ENCODE results near the gene DCDC2B. TPM values are rescaled to one million over a fixed set of nuclear protein-coding genes. Genes with fewer than 3 reads are reported as not detected.
"Not testable (repeated sequence)": the region's sequence is repeated elsewhere in the genome, so short reads cannot be mapped to it uniquely, and the experiment has no call there.

DCDC2B gene
- not detected for total RNA-seq

DNA sequence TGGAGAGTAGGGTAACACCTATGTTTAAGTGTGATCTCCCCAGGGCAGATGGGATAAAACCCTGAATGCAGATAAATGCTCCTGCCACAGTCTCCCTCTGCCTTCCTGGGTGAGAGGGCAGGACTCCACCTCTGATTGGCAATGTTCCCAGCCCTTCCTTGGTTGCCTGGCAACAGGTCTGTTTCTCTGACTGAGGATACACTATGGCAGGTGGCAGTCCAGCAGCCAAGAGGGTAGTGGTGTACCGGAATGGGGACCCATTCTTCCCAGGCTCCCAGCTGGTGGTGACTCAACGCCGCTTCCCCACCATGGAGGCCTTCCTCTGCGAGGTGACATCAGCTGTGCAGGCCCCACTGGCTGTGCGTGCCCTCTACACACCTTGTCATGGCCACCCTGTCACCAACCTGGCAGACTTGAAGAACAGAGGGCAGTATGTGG, at the start of gene DCDC2B:
Gene DCDC2B, plus strand, starts transcription at position 199 of the 438 bp plus-strand sequence. Its CDS starts 5 bp downstream, at position 204.
- peak; percentile 87 for DNase-seq

DNA sequence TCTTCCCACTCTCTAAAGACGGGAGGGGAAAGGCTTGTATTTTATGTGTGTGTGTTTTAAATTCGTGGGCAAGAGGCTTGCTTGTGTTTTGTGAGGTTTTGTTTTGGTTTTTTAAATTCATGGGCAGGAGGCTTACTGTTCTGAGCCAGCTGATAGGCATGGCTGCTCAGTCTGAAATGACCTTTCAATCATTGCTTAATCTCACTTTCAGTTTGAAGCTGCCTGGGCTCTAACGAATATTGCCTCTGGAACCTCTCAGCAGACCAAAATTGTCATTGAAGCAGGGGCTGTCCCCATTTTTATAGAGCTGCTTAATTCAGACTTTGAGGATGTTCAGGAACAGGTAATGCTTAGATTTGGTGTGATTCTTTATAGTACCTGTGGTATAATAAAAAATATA, 49.7 kb upstream of the DCDC2B start:
- DNase-seq: no peak

DNA sequence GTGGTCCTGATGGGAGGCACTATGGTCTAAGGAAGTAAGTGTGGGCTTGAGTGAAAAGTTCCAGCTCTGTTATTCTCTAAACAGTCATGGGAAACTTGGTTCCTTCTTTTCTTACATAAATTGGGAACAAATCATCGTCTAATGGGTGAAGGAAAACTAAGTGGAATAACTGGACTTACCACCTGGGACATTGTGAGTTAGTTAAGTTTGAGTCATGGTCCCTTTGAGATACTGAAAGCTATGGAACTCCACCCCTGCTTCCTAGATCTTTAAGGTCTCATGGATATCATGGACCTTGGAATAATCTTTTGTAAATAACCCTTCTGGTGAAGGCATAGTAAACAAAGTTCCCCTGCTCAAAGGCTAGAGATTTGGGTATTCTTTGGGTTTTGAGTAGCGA, 45.5 kb upstream of the DCDC2B start:
- DNase-seq: no peak

DNA sequence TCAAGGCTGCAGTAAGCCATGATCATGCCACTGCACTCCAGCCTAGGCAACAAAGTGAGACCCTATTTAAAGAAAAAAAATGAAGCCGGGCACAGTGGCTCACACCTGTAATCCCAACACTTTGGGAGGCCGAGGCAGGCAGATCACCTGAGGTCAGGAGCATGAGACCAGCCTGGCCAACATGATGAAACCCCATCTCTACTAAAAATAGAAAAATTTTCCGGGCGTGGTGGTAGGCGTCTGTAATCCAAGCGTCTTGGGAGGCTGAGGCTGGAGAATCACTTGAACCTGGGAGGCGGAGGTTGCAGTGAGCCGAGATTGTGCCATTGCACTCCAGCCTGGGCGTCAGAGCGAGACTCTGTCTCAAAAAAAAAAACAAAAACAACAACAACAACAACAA, 43.3 kb upstream of the DCDC2B start:
- not testable (repeated sequence) for DNase-seq

DNA sequence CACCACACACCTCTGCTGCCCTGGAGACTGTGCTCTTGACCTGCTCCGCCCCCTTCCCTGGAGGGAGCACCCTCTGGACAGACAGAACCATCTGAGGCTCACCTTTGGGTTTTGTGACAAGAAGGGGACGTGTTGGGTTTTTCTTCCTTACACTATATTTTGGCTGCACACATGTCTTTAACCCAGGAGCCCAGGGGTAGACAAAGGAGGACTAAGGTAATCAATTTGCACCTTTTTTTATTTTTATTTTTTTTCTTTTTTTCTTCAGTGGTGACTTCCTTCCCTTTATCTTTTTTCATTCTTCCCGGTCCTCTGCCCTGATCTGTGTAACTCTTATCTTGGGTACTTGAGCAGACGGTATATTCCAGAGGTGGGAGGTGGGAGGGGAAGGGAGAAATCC, 37.9 kb upstream of the DCDC2B start:
- no peak for DNase-seq

DNA sequence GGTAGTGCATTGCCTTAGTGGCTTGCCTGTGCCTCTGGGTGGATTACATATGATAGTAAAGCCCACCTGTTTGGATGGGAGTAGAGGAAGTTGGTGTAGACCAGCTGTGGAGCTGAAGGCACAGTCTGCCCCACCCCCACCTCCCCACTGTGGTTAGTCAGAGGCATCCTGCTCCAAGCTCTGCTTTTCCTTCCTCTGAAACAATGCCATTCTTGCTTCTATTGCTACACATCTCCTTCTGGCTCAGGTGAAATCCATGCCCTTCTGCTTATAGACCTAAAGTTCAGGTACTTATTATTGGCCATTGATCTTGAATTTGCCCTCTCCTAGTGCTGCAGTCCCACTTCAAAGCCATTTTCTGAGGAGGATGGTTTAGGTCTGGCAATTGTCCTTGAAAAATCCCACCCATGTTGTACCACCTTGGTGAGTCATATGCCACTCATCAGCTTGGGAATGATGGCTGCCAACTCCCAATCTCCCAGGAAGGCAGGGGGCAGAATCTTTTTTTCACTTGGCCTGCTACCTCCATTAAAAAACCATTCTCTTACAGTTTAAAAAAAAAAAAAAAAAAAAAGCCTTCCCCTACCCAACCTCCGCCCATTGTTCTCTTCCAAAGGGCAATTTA, 36.2 kb upstream of the DCDC2B start:
- DNase-seq: no peak

DNA sequence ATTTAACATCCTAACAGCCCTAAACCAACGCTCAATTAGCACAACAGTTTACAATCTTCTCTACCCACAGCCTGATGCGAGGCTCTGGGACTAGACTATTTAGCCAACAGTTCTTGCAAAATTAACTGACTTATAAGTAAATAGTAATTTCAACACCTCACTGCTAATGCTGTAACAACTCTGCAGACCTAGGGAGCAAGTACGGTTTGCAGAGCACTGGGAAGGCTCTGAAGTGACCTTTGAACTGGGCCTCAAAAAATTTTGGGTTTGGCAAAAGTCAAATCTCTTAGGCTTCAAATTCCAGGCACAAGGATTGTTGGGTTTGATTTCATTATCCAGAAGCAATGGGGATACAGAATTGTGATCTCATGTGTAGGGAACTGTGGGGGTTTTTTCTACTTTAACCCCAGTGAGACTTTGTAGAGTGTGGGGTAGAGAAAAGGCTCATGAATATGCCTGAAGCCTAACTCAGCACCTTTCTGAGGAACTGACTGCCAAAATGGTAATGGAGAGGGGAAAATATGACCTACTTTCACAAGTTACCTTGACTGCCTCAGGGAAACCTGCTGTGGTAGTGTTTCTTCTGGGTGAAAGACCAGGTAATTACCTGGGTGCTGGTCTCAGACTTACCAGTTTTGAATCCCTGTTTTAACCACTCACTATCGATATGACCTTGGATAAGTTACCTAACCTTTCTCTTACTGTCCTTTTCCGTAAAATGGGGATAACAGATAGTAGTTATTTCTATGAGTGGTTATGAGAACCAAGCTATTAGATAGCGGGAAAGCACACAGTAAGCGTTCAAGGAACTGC, 30.3 kb upstream of the DCDC2B start:
- DNase-seq: no peak

DNA sequence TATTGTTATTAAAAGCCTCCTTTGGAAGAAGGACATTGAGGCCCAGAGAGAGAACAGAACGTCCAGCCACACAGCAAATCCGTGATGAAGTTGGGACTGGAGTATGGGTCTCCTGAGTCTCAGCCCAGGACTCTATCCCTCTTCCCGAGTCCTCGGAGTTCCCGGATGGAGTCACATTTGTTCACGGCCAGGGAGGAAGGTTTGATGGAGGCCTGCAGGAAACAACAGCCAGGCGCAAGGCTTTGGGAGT, 29.8 kb upstream of the DCDC2B start:
- DNase-seq: no peak

DNA sequence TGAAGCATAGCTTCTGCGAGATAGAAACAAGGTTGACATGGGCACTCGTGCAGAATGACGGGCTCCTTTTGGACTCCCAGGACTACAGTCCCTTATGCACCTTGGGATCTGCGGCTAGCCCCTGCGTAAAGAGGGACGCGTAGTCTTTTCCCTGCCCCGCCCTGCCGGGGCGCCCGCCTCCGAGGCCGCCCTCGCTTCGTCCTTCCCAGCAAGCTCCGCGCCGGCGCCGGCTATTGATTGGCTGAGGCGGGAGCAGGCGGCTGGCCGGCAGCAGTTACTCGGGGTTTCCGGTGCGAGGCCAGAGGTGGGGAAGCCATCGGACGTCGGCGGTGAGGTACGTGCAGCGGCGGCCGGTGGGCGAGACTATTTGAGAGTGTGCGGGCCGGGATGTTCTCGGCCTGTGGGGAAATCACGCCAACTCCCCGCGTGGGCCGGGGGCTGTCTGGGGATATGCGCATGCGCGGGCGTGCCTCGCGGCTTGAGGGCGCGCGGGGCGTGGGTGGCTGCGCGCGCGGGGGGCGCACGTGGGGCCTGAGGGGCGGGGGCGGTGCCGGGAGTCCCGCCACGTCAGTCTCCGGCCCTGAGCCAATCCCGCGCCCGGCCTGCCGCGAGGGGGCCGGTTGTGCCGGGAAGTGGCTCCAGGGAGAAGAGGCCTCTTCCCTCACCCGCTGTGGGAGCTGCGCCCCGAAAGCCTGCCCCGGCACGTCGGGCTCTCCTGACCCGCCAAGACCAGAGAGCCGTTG, 29.3 kb upstream of the DCDC2B start, which contains the start of gene TXLNA:
Gene TXLNA, plus strand, starts transcription at position 233 of the 743 bp plus-strand sequence. CDS start 671 bp downstream, outside the sequence.
- peak; percentile 97 for DNase-seq

DNA sequence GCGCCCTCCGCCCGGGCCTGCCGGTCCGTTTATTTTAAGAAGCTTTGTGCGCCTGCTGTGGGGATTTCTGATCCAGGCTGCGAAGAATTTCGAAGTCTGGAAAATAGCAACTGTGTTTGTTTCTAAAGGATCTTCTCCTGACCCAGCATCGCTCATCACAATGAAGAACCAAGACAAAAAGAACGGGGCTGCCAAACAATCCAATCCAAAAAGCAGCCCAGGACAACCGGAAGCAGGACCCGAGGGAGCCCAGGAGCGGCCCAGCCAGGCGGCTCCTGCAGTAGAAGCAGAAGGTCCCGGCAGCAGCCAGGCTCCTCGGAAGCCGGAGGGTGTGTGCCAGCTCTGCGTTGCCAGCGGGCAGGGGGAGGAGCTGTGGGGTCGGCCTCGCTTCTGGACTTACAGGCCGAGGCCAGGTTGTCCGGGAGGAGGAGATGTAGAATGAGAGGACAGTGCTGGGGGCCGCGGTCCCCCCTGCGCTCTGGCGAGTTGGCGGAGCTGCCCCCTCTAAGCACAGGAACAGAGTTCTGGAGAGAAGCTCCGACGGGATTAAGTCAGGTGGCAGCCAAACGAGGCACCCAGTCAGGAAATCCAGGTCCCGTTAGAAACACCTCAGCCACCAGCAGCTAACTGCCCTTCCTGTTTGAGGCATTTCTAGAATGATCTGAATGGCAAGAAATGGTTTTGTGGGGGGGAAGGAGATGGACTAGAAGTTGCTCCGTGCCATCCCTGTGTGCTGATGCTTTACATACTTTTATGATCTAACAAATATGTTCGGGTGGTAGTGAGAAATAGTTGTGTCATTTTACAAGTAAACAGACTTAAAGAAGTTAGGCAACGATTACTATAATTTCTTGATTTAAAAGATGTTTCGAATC, 28.5 kb upstream of the DCDC2B start:
- DNase-seq: peak; percentile 60

DNA sequence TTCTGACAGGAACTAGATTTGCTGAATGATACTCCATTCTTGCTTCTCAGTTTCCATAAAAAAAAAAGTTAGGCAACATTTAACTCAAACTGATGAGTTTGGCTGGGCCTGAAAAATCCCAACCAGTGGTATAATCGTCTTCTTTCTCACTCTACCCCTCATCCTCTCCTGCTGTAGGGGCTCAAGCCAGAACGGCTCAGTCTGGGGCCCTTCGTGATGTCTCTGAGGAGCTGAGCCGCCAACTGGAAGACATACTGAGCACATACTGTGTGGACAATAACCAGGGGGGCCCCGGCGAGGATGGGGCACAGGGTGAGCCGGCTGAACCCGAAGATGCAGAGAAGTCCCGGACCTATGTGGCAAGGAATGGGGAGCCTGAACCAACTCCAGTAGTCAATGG, 27.8 kb upstream of the DCDC2B start:
- DNase-seq: no peak

DNA sequence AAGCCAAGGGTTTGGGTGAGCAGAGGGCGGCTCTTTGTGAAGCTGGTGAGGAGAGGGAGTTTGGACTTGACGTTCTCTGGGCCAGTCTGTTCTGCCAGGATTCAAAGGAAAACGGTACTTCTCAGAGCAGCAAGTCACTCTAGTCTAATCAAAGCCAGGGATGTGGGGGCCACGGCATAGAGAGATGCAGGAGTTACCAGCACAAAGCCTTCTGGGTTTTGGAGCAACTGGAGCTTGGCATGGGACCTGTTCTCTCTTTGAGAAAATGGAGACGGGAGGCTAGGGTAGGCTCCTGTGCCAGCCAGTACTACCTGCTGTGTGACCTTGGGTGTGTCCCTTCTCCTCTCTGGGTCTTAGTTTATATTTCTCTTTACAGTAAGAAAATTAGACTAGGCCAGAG, 27.3 kb upstream of the DCDC2B start:
- DNase-seq: no peak

DNA sequence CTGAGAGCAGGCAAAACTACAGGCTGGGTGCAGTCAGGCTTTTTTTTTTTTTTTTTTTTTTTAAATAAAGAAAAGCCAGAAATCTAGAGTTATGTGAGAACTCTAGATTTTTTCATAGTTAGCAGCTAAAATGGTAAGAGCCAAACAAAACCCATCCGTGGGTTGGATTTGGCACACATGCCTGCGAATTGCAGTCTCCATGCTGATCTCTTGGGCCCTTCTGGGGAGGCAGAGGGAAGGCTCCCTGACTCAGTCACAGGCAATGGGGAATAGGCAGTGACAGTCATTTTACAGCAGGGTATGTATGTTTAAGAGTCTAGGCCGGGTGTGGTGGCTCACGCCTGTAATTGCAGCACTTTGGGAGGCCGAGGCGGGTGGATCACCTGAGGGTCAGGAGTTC, 26.8 kb upstream of the DCDC2B start:
- no peak for DNase-seq

DNA sequence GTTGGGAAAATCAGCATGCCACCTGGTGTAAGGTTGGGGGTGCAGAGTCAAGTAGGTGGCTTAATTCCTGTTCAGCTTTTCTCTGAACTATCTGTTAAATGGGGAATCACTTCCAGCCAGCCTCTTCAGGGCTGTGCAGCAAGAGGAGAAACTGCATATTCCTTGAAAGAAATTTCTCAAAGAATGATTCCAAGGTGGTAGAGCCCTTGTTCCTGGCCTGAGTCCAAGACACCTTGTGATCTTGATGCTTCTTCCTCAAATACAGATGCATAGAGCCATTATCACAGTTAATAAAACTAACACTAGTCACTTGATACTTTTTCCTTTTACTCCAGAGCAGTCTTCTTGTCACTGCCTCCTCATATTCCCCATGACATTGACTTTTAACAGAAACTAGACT, 24.2 kb upstream of the DCDC2B start:
- no peak for DNase-seq

DNA sequence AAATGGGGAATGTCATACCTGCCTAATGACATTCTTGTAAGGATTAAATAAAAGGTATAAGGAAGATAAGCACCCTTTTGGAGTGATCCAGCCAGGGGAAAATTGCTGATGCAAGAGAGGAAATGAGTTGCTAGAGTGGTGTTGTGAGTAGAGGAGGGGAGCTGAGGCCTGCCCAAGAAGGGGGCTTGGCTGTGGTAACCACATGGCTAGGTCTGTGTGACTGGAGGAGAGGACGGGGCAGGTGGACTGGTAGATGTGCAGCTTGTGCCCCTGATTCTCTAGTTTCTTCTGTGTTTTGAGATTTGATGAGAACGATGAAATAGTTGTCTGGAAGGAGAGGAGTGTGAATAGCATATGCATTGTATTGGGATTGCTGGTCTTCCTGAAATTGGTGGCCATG, 22.8 kb upstream of the DCDC2B start:
- DNase-seq: no peak

DNA sequence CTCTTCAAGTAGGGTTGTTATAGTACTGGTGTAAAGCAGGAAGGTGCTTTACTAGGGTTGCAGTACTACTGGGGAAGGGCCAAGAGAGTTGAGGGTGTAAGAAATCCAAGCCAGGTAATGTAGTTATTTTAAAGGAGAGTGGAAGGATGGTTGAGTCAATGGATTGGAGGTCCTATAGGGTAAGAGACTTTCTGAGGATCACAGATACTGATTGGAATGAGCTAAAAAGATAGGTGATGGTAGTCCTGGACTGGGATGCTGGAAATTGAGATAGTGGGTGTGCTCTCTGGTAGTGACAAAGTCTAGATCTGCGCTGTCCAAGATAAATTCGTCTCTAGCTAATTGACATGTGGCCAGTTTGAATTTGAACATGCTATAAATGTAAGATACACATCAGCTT, 22.4 kb upstream of the DCDC2B start:
- DNase-seq: no peak

DNA sequence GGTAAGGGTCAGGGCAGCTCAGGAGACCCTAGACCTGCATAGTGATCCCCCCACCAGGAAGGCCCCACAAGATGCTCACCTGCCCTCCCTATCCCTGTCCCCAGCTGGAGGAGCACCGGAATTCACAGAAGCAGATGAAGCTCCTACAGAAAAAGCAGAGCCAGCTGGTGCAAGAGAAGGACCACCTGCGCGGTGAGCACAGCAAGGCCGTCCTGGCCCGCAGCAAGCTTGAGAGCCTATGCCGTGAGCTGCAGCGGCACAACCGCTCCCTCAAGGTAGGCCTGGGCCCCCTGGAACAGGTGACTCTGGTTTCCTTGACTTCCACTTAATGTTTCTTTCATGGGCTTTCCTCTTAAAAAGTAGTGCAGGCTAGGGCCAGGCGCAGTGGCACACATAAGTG, 21.0 kb upstream of the DCDC2B start:
- no peak for DNase-seq

DNA sequence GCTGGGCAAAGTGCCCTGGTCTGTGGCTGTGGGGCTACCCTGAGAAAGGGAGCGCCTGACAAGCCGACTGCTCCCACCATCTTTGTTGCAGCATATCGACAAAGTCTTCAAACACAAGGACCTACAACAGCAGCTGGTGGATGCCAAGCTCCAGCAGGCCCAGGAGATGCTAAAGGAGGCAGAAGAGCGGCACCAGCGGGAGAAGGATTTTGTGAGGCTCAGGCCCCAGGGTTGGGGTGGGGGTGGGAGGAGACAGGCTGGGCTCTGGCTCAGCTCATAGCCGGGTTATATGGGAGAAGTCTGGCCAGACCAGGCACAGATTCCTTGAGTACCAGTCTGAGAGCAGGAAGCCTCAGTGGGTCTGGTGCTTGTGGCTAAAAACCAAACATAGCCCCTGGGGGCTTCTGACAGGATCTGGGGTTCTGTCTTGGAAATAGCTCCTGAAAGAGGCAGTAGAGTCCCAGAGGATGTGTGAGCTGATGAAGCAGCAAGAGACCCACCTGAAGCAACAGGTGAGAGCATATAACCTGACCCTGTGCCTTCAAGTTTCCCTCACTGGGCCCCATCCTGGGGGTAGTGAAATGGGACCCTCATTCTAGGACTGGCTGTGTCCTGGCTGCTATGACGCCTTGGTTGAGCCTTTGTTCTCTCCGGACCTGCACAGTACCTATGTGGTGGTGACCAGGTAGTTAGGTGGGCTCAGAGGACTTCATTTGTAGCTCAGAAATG, 16.5 kb upstream of the DCDC2B start:
- DNase-seq: no peak

DNA sequence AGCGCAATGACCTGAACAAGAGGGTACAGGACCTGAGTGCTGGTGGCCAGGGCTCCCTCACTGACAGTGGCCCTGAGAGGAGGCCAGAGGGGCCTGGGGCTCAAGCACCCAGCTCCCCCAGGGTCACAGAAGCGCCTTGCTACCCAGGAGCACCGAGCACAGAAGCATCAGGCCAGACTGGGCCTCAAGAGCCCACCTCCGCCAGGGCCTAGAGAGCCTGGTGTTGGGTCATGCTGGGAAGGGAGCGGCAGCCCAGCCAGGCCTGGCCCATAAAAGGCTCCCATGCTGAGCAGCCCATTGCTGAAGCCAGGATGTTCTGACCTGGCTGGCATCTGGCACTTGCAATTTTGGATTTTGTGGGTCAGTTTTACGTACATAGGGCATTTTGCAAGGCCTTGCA, 13.9 kb upstream of the DCDC2B start:
- no peak for DNase-seq

DNA sequence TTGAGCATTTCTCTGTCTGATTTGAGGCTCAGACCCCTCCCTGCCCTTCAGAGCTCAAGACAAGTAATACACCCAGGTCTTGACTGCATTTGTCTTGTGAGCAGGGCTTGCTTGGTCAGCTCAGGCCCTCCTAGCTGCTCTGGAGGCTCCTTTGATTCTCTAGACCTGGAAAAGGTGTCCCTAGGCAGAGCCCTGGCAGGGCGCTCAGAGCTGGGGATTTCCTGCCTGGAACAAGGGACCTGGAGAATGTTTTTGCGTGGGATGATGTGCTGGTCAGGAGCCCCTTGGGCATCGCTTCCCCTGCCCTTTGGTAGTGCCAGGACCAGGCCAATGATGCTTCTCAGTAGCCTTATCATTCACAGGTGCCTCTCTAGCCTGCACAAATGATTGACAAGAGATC, 13.4 kb upstream of the DCDC2B start:
- no peak for DNase-seq

DNA sequence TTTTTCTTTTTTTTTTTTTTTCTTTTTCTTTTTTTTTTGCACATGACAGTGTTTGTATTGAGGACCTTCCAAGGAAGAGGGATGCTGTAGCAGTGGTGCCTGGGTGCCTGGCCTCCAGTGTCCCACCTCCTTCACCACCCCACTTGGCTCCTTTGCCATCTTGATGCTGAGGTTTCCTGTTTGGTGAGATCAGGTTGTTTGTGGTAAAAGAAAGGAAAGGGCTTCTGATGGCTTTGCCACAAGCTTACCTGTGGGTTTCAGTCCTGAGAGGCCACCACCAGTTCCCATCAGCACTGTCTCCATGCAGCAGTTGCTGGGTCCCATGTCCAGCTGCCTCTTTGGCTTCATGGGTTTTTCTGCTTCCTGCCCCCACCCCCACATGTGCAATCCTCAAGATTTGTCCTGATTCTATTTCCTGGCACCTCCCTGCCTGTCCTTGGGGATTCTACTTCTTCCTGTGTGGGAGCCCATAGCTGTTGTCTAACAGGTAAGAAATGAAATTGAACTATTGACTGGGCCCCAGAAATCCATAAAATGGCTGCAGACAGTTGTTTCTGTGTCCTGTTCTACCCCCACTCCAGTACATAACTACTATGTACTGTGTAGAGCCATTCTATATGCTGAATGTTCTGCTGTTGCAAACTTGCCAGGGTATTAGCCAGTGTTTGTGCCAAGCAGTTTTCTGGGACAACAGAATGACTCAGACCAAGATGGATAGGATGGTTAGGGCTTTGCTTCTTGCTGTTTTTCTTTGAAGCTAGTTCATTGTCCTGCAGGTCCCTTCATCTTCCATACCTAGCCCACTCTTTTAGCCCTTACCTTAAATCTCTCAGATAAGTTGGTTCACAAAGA, 12.7 kb upstream of the DCDC2B start:
- no peak for DNase-seq
